GM21367 (cell line): ENCODE results near the gene MLXIP.
"Not testable (repeated sequence)": the region's sequence is repeated elsewhere in the genome, so short reads cannot be mapped to it uniquely, and the experiment has no call there.

Source experiments
- ATAC-seq: cut with Tn5 transposase; IDR thresholded peaks from one replicate; pipeline ENCODE4 v1.9.1; 2021; ENCODE audit not compliant: unreplicated experiment

The MLXIP gene

GRCh38 chr12:122174155-122174845 lies 95.7 kb downstream of the MLXIP start, which contains the start of gene IL31:
IL31 (minus strand) TSS chr12:122174221; CDS start chr12:122174172, 49 bp downstream.
- no peak for ATAC-seq

- ATAC-seq: not testable (repeated sequence)
These were observed 97.9 kb downstream of the MLXIP start for GRCh38 chr12:122176473-122176872.

- no peak for ATAC-seq
These were observed 104.5 kb downstream of the MLXIP start, which contains the start of gene LRRC43 for GRCh38 chr12:122182887-122183587. LRRC43 (plus strand) TSS chr12:122183123; CDS start chr12:122183145, 22 bp downstream.

- no peak for ATAC-seq
These were observed 105.0 kb downstream of the MLXIP start for GRCh38 chr12:122183588-122183940.

- ATAC-seq: no peak
These were observed 106.0 kb downstream of the MLXIP start for GRCh38 chr12:122184517-122184916.

- no peak for ATAC-seq
These were observed 106.5 kb downstream of the MLXIP start for GRCh38 chr12:122185079-122185478.

GRCh38 chr12:122185494-122186082 lies 107.0 kb downstream of the MLXIP start:
- no peak for ATAC-seq

- ATAC-seq: no peak
These were observed 108.9 kb downstream of the MLXIP start for GRCh38 chr12:122187466-122187865.

- ATAC-seq: no peak
These were observed 111.3 kb downstream of the MLXIP start for GRCh38 chr12:122189626-122190475.

GRCh38 chr12:122190842-122191668 lies 112.5 kb downstream of the MLXIP start:
- no peak for ATAC-seq

GRCh38 chr12:122192441-122192840 lies 113.9 kb downstream of the MLXIP start:
- ATAC-seq: no peak

- no peak for ATAC-seq
These were observed 116.2 kb downstream of the MLXIP start for GRCh38 chr12:122194804-122195203.

- no peak for ATAC-seq
These were observed 116.8 kb downstream of the MLXIP start for GRCh38 chr12:122195405-122195804.
